Embryonic facial prominence (tissue), 1 donor: ENCODE results near the gene NQO2.

ENCODE experiments used
- DNase-seq: peaks from one replicate; pipeline ENCODE4 v3.0.0-alpha.2; 2016; ENCODE audit errors: extremely low spot score

NQO2 gene

DNA sequence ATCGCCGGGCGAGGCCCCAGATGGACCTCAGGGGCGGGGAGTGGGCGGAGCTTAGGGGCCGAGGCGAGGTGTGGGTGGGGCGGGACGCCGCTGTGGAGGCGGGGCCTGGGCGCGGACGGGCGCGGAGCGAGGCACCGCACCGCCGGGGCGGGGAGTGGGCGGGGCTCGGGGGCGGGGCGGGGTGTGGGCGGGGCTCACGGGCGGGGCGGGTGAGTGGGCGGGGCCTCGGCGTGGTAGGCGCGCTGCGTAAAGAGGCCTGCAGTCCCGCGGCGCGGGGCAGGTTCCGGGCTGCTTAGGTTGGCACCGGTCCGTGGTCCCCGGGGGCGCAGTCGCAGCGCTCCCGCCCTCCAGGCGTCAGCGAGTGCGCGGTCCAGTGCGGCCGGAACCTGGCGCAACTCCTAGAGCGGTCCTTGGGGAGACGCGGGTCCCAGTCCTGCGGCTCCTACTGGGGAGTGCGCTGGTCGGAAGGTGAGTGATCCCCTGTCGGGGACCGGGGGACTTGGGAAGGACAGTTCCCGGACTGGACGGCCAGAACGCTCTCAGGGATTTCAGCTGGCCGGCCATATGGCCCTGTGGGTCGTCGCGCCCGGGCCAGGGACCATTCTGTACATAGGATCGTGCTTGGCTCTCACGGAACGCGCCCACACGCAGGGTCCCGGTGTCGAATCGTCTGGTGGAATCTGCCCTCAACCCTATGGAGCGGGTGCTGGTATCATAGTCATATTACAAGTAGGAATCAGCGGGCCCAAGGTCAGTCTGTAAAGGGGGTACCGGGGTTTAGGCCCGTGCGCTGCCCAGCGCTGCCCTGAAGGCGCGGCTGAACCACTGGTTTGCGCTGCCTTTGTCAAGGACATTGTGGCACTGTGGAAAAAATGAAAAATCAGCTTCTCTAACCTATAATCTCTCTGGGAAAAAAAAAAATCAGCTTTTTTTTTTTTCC is at the start of gene NQO2:
TSS of gene NQO2 (plus strand) at position 277 of the 940 bp plus-strand sequence. CDS start 6,659 bp downstream, outside the sequence.
- peak; percentile 30 for DNase-seq

DNA sequence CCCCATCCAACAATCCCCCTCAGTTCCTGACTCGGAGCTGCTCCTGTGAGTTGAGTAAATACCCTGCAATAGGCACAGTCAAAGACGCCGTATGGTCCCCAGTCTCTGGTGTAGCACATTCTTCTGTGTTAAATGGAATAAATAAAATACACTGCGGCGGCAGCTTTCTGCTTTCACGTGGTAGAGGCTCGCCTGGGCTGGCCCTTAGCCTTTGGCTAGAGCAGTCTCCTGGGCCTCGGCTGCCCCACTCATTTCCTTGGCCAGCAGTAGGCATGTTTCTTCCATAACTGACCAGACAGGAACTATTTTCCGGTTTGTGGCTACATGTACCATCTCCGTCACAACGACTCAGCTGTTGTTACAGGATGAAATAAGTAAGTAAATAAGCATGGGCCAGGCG is 49.0 kb upstream of the NQO2 start:
- DNase-seq: no peak

- DNase-seq: no peak
These were observed 48.0 kb upstream of the NQO2 start for GRCh38 chr6:2951728-2952127.

- peak; percentile 43 for DNase-seq
These were observed 47.1 kb upstream of the NQO2 start for GRCh38 chr6:2952557-2953095.

GRCh38 chr6:2953098-2953497 is 46.6 kb upstream of the NQO2 start:
- DNase-seq: no peak

- no peak for DNase-seq
These were observed 42.6 kb upstream of the NQO2 start for GRCh38 chr6:2956930-2957685.

GRCh38 chr6:2957696-2958330 is 41.9 kb upstream of the NQO2 start:
- DNase-seq: no peak

DNA sequence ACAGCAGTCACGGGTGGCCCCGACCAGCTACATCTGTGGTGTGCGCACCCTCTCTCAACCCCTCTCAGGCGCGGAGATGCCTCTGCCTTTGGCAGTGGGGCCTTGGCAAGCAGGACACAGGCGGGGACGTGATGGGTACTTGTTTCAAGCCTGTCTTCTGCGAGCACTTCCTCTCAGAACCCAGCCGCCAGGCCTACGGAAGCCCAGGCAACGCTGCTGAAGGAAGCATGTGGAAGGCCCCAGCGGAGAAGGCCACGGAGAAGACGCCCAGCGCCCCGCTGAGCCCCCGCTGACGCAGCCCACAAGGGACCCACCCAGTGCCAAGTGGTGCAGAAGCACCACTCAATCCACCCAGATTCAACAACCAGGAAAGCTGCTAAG is 41.4 kb upstream of the NQO2 start:
- DNase-seq: no peak

DNA sequence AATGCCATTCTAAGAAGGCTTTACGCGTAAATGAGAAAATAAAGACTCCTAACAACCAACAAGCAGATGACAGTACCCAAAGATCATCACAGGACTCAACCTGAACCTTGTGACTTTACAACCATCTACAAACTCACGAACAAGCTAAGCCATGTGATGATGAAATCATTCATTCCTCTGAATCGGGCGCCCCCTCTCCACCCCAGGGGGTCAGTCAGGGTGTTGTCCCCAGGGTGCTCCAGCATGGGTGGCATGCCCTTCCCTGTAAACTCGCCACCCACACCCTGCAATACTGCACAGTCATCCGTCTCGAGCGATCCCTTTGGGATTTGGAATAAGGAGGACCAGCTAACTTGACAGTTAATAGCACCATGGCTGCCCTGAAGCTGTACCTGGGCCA is 40.9 kb upstream of the NQO2 start:
- DNase-seq: no peak

GRCh38 chr6:2959909-2960719 is 39.6 kb upstream of the NQO2 start:
- DNase-seq: no peak

DNA sequence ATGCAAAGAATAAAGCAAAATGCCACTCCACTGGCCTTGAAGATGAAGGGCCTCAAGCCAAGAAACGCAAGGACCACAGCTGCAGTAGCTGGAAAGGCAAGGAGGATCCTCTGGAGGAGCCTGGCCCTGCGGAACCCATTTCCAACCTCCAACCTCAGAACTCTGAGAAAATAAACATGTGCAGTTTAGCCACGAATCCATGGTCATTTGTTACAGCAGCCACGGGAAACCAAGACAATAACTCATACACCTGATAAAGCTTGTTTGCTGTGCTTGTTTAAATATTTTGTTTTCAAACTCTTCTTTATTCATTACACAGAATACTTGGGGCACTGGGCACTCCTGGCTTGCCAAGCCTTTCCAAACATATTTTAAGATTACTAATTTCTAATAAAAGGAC is 38.8 kb upstream of the NQO2 start:
- no peak for DNase-seq

- no peak for DNase-seq
These were observed 38.2 kb upstream of the NQO2 start for GRCh38 chr6:2961506-2961905.

- DNase-seq: no peak
These were observed 37.7 kb upstream of the NQO2 start for GRCh38 chr6:2962004-2962403.

GRCh38 chr6:2962636-2963035 is 37.1 kb upstream of the NQO2 start:
- no peak for DNase-seq

- no peak for DNase-seq
These were observed 35.9 kb upstream of the NQO2 start for GRCh38 chr6:2963756-2964155.

DNA sequence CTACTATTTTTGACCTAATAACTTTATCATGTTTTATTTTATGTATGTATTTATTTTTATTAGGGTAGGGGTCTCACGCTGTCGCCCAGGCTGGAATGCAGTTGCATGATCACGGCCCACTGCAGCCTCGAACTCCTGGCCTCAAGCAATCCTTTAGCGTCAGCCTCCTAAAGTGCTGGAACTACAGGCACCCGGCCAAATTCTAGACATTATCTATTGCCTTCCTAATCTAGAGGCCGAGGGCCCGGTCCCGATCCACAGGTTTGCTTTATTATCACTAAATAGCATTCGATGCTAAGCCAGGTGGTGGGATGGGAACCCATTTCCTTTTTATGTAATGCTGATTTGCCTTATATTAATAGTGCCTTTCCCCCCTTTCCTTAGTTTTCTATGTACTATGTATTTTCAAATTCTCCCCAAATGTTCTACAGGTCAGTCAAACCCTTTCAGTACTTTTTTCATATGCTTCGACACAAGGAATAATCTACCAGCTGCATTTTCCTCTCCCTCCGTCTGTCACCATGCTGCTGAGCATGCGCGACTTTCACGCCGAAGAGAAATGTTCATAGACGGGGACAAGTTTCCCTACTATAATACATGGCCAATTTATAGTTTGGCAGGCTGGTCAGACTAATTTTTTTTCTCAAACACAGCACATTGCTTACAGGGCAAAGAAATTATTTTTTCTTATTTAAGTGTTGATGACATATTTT is 34.7 kb upstream of the NQO2 start:
- DNase-seq: no peak

DNA sequence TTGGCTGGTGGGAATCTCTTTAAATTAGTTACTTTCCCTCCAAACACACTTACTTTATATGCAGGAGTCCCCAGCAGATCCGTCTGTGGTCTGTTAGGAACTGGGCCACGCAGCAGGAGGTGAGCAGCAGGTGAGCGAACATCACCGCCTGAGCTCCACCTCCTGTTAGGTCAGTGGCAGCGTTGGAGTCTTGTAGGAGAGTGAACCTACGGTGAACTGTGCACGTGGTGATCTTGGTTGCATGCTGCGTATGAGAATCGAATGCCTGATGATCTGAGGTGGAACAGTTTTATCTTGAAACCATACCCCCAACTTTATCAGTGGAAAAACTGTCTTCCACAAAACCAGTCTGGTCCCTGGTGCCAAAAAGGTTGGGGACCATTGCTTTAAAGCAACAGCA is 33.3 kb upstream of the NQO2 start:
- DNase-seq: no peak

DNA sequence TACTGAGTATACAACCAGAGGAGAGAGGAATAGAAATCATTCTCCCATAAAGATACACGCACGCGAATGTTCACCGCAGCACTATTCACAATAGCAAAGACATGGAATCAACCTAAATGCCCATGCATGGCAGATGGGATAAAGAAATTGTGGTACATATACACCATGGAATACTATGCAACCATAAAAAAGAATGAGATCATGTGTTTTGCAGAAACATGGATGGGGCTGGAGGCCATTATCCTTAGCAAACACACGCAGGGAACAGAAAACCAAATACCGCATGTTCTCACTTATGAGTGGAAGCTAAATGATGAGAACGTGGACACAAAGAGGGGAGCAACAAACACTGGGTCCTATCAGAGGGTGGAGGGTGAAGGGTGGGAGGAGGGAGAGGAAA is 31.8 kb upstream of the NQO2 start:
- no peak for DNase-seq

GRCh38 chr6:2968600-2969135 is 31.0 kb upstream of the NQO2 start:
- DNase-seq: no peak

DNA sequence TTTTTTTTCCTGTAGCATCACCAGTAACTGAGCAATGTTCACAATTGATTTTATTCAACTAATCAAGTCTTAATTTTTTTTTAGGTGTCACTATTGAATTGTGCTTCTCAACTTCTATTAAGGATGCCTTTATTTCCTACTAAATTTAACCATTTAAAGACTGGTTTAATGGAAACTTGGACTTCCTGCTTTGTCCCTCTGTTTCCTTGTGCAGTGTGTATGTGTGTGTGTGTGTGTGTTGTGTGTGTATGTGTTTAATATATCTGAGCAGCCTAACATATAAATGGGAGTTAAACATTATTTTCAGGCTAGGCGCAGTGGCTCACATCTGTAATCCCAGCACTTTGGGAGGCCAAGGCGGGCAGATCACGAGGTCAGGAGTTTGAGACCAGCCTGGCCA is 30.1 kb upstream of the NQO2 start:
- no peak for DNase-seq
